Left lobe of liver (tissue), 2 donors: Measurements from ENCODE around the gene ORAI2. TPM values are rescaled to one million over a fixed set of nuclear protein-coding genes. Genes with fewer than 3 reads are reported as not detected.
"Not testable (repeated sequence)": the region's sequence is repeated elsewhere in the genome, so short reads cannot be mapped to it uniquely, and the experiment has no call there.

Source experiments
- ATAC-seq: fragments of 200-7000 bp; cut with Tn5 transposase; one replicate; pipeline ENCODE4 v1.9.1; 2020; ENCODE audit warnings: mild to moderate bottlenecking, moderate library complexity
- DNase-seq: peaks from one replicate; pipeline ENCODE4 v3.0.0-alpha.2; 2020; ENCODE audit warnings: low spot score
- total RNA-seq: library from RNA; stranded (reverse); gene quantifications from one replicate; pipeline ENCODE4 v1.2.1, GENCODE V29; 2021
- donor health status: DM: no; HTN: no; CAD: no; lungs with moderate emphysema.
- donor health status: DM: no; HTN: yes; CAD: no.

Gene ORAI2
- total RNA-seq, 1 donor from 2014 or later: 1.9 TPM

DNA sequence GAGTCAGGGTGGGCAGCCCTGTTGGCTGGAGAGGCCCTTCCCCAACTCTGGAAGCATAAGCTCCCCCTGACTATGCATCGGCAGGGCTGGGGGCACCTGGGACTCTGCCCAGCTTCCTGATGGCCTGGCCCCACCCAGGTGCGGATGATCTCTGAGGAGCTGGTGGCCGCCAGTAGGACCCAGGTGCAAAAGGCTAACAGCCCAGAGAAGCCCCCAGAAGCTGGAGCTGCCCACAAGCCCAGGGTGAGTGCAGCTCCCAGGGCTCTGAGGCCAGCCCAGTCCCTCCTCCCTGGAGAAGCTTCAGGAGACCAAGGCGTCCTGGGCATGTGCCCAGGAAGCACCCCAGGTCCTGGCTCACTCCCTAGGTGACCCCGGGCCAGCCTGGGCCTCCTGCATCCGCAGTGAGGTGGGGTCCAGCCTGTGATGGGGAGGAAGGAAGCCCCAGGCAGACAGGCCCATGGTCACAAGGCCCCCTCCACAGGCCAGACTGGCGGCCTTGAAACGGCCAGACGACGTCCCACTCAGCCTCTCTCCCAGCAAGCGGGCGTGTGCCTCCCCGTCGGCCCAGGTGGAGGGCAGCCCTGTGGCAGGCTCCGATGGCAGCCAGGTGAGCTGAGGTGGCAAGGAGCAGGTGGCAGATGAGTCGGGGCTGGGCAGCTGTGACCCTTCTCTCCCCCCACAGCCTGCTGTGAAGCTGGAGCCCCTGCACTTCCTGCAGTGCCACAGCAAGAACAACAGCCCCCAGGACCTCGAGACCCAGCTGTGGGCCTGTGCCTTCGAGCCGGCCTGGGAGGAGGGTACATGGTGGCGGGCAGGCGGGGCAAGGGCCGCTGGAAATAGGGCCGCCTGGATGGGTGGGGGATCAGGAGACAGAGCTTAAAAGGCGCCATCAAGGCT lies 34.5 kb downstream of the ORAI2 start:
- DNase-seq (no peak), ATAC-seq (no peak)

- peak; percentile 31 for ATAC-seq
- DNase-seq: peak; percentile 77
Observed at GRCh38 chr7:102468478-102469350, 35.3 kb downstream of the ORAI2 start.

DNA sequence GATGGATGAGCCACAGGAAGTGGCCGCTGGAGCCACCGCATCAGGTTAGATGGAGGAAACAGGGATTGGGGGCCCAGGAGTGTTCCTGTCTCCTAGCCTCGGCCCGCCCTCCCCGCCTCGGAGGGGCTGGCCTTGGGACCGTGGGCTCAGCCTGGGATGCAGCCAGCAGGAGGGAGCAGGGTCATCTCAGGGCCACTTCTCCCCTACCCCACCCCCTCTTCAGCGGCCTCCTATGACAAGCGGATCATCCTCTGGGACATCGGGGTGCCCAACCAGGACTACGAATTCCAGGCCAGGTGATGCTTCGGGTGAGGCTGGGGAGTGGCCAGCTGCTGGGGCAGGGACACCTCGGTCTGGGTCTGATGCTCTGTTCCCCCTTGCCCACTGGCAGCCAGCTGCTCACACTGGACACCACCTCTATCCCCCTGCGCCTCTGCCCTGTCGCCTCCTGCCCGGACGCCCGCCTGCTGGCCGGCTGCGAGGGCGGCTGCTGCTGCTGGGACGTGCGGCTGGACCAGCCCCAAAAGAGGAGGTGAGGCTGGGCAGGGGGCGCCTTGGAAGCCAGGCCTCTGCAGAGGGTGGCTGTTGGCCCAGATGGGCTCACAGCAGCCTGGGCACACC lies 36.1 kb downstream of the ORAI2 start:
- DNase-seq (no peak), ATAC-seq (peak; percentile 25)

DNA sequence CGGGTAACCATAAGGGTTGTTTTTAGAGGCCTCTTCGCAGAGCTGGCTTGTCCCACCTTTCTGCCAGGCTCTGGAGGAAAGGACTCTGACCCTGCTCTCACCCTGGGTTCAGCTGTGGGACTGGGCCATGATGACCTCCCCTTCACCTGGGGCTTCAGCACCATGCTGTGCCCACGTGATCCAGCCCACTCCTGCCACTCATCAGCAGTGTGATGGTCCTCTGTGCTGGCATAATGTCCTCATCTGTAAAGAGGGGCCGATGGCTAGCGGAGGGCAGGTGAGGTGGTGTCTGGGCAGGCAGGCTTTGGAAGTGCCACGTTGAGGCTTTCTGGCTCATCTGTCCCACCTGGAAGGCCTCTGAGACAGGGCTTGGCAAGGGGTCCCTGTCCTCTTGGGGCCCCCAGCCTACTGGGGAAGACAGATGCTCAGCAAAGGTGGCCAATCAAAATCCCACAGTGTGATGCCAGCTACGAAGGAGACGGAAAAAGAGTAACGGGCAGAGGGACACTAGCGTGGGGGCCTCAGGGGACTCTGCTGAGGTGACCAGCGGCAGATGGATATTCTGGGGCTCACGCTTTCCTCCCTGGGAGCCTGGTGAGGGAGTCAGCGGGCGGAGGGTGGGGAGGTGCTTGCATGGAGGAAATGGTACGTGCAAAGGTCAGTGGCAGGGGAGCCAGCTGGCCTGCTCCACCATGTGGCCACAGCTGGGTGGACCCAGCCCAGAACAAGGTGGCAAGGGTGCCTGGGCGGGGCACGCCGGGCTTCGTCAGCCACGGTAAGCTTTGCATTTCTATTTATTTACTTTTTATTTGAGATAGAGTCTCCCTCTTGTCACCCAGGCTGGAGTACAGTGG lies 36.8 kb downstream of the ORAI2 start:
- ATAC-seq (peak; percentile 80), DNase-seq (peak; percentile 95)

DNA sequence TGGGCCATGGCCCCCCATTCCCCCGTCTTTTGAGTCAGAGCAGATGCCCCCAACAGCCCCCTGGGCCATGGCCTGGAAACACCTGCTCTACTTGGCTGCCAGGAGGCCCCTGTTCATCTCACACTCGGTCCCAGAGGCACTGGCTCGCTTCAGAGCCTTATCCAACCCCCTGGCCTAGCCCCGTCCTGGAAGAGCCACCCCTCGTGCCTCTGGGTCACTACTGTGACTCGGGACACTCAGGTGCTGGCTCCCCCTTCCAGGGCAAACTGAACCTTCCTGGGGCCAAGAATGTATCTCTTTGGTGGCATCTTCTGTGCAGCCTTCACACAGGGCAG lies 38.4 kb downstream of the ORAI2 start:
- ATAC-seq (no peak), DNase-seq (no peak)

- no peak for ATAC-seq
Observed at GRCh38 chr7:102472126-102473041, 39.0 kb downstream of the ORAI2 start.

DNA sequence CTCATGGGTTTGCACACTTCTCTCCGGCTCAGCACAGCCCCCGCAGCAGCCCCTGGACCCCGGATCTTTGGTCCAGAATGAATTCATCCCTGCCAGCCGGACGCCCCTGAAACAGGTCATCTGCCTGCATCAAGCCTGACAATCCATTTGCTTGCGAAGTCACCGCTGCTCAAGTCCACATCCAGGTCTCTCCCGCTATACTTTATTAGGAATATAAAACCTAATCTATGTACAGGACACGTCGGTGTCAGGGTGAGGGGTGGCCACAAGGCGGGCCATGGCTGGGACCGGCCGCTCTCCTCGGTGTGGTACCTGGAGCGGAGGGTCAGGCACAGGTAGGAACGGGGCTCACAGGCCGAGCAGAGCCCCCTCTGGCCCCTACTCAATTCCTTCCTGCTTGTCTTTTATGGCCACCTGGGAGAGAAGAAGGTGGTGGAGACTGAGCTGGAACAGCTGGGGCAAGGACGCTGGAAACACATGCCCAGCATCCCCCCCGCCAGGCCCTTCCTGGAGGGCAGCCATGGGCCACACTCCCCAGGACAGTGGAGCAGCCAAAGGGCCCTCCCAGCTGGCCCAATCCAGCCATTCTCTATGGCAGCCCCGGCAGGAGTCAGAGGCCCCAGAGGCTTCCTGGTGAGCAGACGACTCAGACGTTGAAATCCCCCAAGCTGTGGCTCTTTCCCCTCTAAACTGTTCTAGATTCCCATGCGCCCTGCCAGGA lies 40.1 kb downstream of the ORAI2 start:
- peak; percentile 44 for DNase-seq
- no peak for ATAC-seq

More at GRCh38 chr7:102472126-102473041, 39.0 kb downstream of the ORAI2 start:
- no peak for DNase-seq

GRCh38 chr7:102474116-102474515 lies 40.7 kb downstream of the ORAI2 start:
- peak; percentile 40 for DNase-seq
- ATAC-seq: not testable (repeated sequence)

- ATAC-seq: peak; percentile 1
- peak; percentile 38 for DNase-seq
Observed at GRCh38 chr7:102474736-102475435, 41.5 kb downstream of the ORAI2 start.

DNA sequence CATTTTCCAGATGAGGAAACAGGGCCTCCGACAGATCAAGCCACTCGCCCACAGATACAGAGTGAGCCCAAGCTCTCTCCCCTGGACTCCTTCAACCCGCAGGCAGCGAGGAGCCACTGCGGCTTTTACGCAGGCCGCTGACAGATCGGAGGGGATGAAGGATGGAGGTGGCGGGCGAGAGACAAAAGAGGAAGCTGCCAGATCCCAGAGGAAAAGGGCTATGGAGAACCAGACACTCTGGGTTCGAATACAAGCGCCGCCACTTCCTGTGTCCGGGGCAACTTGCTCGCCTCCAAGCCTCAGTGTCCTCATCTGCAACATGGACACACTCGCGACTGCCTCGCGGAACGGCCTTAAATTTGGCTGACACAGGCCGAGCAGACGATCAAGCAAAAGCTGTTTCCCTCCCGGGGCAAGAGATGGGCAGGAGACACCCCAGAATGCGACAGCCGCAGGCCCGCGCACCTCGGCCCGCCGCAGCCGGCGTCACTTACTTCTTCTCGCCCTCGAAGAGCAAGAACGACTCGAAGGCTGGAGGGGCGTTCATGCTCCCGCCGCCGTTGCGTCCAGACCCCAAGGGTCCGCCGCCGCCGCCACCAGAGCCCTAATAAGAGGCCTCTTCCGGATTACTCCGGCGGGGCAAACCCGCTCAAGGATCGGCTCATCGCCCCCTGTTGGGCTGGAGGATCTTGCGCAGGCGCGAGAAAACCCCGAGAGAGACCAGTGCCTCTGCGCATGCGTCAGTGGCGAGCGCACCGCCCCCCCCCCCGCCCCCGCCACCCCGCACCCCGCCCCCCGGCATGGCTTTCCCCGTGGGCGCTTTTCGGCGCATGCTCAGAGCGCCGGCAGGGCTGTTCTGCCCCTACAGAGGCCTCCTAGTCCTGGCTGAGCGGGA lies 45.2 kb downstream of the ORAI2 start, which contains the start of gene POLR2J:
POLR2J (minus strand) TSS at position 609 of the 895 bp plus-strand sequence; CDS start at position 547, 62 bp downstream.
- ATAC-seq: peak; percentile 86

GRCh38 chr7:102479209-102479584 lies 45.8 kb downstream of the ORAI2 start:
- DNase-seq, ATAC-seq: not testable (repeated sequence)

More for the DNA sequence above, 45.2 kb downstream of the ORAI2 start, which contains the start of gene POLR2J:
- peak; percentile 91 for DNase-seq

GRCh38 chr7:102479982-102480637 lies 46.7 kb downstream of the ORAI2 start:
- ATAC-seq: not testable (repeated sequence)
- peak; percentile 60 for DNase-seq

GRCh38 chr7:102481962-102482361 lies 48.6 kb downstream of the ORAI2 start:
- not testable (repeated sequence) for ATAC-seq, DNase-seq

GRCh38 chr7:102484317-102484716 lies 50.9 kb downstream of the ORAI2 start:
- not testable (repeated sequence) for ATAC-seq

DNA sequence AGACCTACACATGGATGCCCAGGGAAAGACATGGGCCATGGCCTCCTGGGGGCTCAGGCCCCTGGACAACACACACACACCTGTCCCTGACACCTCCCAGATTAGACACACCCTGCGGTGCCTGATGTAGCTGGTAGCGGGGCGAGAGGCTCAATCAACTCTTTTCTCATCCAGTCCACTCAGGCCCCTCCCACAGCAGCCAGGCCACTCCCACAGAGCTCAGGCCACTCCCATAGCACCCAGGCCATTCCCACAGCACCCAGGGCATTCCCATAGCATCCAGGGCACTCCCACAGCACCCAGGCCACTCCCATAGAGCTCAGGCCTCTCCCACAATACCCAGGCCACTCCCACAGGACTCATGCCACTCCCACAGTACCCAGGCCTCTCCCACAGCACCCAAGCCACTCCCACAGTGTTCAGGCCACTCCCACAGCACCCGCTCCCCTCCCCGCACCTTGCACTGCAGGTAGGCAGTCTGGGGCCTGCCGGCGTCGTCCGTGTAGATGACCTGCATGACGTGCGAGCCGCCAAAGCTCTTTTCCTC lies 57.2 kb downstream of the ORAI2 start:
- DNase-seq (peak; percentile 51), ATAC-seq (peak; percentile 59)

More at GRCh38 chr7:102484317-102484716, 50.9 kb downstream of the ORAI2 start:
- DNase-seq: not testable (repeated sequence)
